CD14-positive monocyte (primary cell): ENCODE results near the gene NFKB1. TPM values are rescaled to one million over a fixed set of nuclear protein-coding genes. Genes with fewer than 3 reads are reported as not detected.

Experiments used
- DNase-seq, 3 donors: peaks; one replicate each; pipeline ENCODE4 v3.0.0-alpha.2; 2011 to 2022
- H2AFZ ChIP-seq: 2 replicates; pipeline ENCODE4 v1.6.0; 2012; ENCODE audit warnings: mild to moderate bottlenecking, low read depth, low read length, inconsistent platforms; ENCODE audit not compliant: insufficient read depth, poor library complexity, severe bottlenecking
- H3K27ac ChIP-seq, 2 donors: 1 replicate in 1 of 2; 2 replicates in 1 of 2; pipeline ENCODE4 v1.5.1; 2012 to 2013; ENCODE audit warnings: low read length in 2 of 2, control low read depth in 1 of 2, inconsistent platforms in 1 of 2, low read depth in 1 of 2, mild to moderate bottlenecking in 1 of 2
- H3K27me3 ChIP-seq, 2 donors: one replicate each; pipeline versions ENCODE4 v1.6.0 to v1.6.1; 2011 to 2013; ENCODE audit warnings: low read length in 2 of 2; ENCODE audit not compliant: control insufficient read depth in 2 of 2, insufficient read depth in 2 of 2
- H3K36me3 ChIP-seq, 2 donors: replicated peaks in 1 of 2; 1 replicate in 1 of 2; 2 replicates in 1 of 2; pipeline versions ENCODE4 v1.5.1 to v1.6.1; 2012 to 2013; ENCODE audit warnings: low read length in 2 of 2, control low read depth in 1 of 2, inconsistent platforms in 1 of 2, mild to moderate bottlenecking in 1 of 2; ENCODE audit not compliant: insufficient read depth in 2 of 2, control insufficient read depth in 1 of 2
- H3K4me1 ChIP-seq, 2 donors: 1 replicate in 1 of 2; 2 replicates in 1 of 2; pipeline versions ENCODE4 v1.5.1 to v1.6.1; 2012 to 2013; ENCODE audit warnings: low read length in 2 of 2, control low read depth in 1 of 2, inconsistent platforms in 1 of 2, mild to moderate bottlenecking in 1 of 2, moderate library complexity in 1 of 2; ENCODE audit not compliant: insufficient read depth in 2 of 2, control insufficient read depth in 1 of 2
- H3K4me2 ChIP-seq: replicated peaks from 2 replicates; pipeline ENCODE3; 2012; ENCODE audit warnings: low read length, moderate library complexity, mild to moderate bottlenecking; ENCODE audit not compliant: poor library complexity, severe bottlenecking; ENCODE audit errors: extremely low read depth
- H3K4me3 ChIP-seq, 3 experiments: fragments of 200-600 bp in 1 of 3; sonication (generic) in 1 of 3; replicated peaks in 1 of 3; 1 replicate in 2 of 3; 2 replicates in 1 of 3; pipeline ENCODE4 v1.5.1; 2011 to 2013; ENCODE audit warnings: low read length in 3 of 3, mild to moderate bottlenecking in 3 of 3, control low read depth in 2 of 3, low read depth in 2 of 3, inconsistent platforms in 1 of 3, moderate library complexity in 1 of 3
- H3K79me2 ChIP-seq: 2 replicates; pipeline ENCODE4 v1.6.0; 2012; ENCODE audit warnings: mild to moderate bottlenecking, control low read depth, inconsistent platforms, low read length, moderate library complexity; ENCODE audit not compliant: insufficient read depth
- H3K9ac ChIP-seq: 2 replicates; pipeline ENCODE4 v1.6.0; 2017; ENCODE audit warnings: low read length, mild to moderate bottlenecking; ENCODE audit not compliant: insufficient read depth, poor library complexity, severe bottlenecking
- H3K9me3 ChIP-seq, 2 donors: replicated peaks in 1 of 2; 1 replicate in 1 of 2; 2 replicates in 1 of 2; pipeline versions ENCODE4 v1.5.1 to v1.6.1; 2012 to 2013; ENCODE audit warnings: low read length in 2 of 2, control low read depth in 1 of 2; ENCODE audit not compliant: control insufficient read depth in 1 of 2, insufficient read depth in 1 of 2
- H4K20me1 ChIP-seq: 2 replicates; pipeline ENCODE4 v1.6.0; 2012; ENCODE audit warnings: mild to moderate bottlenecking, low read length, control low read depth, moderate library complexity; ENCODE audit not compliant: insufficient read depth
- H3K27ac Mint-ChIP-seq, 7 donors: one replicate each; pipeline ENCODE4 v1.8.0; 2020; ENCODE audit warnings: mild to moderate bottlenecking in 7 of 7, mixed read lengths in 7 of 7, moderate library complexity in 6 of 7, inconsistent platforms in 2 of 7
- H3K27me3 Mint-ChIP-seq, 3 donors: one replicate each; pipeline ENCODE4 v1.8.0; 2021 to 2022; ENCODE audit warnings: low read depth in 3 of 3, mild to moderate bottlenecking in 3 of 3, mixed read lengths in 3 of 3, moderate library complexity in 3 of 3, inconsistent platforms in 1 of 3
- H3K36me3 Mint-ChIP-seq, 2 donors: one replicate each; pipeline ENCODE4 v1.8.0; 2020; ENCODE audit warnings: mixed read lengths in 2 of 2, inconsistent platforms in 1 of 2, mild to moderate bottlenecking in 1 of 2
- H3K4me1 Mint-ChIP-seq: one replicate; pipeline ENCODE4 v1.8.0; 2020; ENCODE audit warnings: mild to moderate bottlenecking, mixed read lengths
- H3K4me3 Mint-ChIP-seq, 2 donors: one replicate each; pipeline ENCODE4 v1.8.0; 2020; ENCODE audit warnings: mild to moderate bottlenecking in 2 of 2, mixed read lengths in 2 of 2, moderate library complexity in 1 of 2
- H3K9me3 Mint-ChIP-seq, 7 donors: one replicate each; pipeline ENCODE4 v1.8.0; 2020 to 2022; ENCODE audit warnings: mixed read lengths in 7 of 7, mild to moderate bottlenecking in 6 of 7, moderate library complexity in 6 of 7, inconsistent platforms in 2 of 7
- WGBS: methylation state at CpG from one replicate; pipeline ENCODE4 v1.1.5; 2013; ENCODE audit warnings: missing lambda C conversion rate; ENCODE audit not compliant: insufficient coverage; 5-methylcytosine and 5-hydroxymethylcytosine counted together
- intact Hi-C, 2 donors: fragments of 100-400 bp; cut with micrococcal nuclease; formaldehyde crosslinking; loops; one replicate each; pipeline versions ENCODE4 v1.15.0 to v1.15.1; 2023
- polyA plus RNA-seq, 3 donors: library from polyadenylated mRNA; depleted of rRNA in 1 of 3; unstranded in 2 of 3; stranded (reverse) in 1 of 3; fragments of 300-500 nt in 2 of 3; fragments of >200 nt in 1 of 3; fragmentation: Illumina TruSeq in 2 of 3; gene quantifications; 1 replicate in 2 of 3; 2 replicates in 1 of 3; pipeline ENCODE4 v1.2.3, GENCODE V29; 2012 to 2021
- TF ChIP-seq, protein P1 (sequence below): fragments of 200-600 bp; IDR thresholded peaks from one replicate; pipeline ENCODE4 v1.8.0; 2022; ENCODE audit warnings: antibody characterized with exemption, mild to moderate bottlenecking

The NFKB1 gene
- polyA plus RNA-seq, 3 donors = 9.0 to 34.4 (median 17.8) TPM

DNA sequence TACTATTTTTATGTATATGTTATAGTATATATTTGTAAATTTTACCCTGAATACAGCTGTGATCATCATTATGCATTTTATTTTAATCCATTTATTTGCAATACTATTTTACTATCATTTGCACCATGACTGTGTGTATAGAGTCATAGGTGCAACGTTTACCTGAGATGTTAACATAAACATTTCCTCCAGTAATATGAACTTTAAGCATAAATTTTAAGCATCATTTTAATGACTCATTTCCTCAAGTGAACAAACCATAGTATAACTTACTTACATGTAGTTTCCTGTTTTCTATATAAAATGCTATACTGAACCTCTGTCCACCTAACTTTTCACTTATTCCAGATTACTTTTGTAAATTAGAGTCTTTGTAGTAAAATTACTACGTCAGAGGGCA lies 92.8 kb downstream of the NFKB1 start:
- H3K4me1 ChIP-seq = peaks cover 6 to 22% of the 10 kb centered on the region in 2 donors
- WGBS = no CpG with 5 or more reads among the region's 2 CpGs
- Mint-ChIP-seq H3K9me3 (peaks cover 0 to 4% (median 2%) of the 10 kb centered on the region in 7 donors), H3K4me3 (no peak overlapping the region), H3K27ac (no peak overlapping the region), H3K36me3 (peaks cover 84 to 86% of the 10 kb centered on the region in 2 donors), H3K27me3 (no peaks in the 10 kb centered on the region), H3K4me1 (peaks cover 19% of the 10 kb centered on the region)
- H3K36me3 ChIP-seq = peaks cover 68 to 81% of the 10 kb centered on the region in 2 donors
- no peak overlapping the region for H3K9ac ChIP-seq
- intact Hi-C loops = no loop called here
- H4K20me1 ChIP-seq = peaks cover 20% of the 10 kb centered on the region
- no peak for DNase-seq
- no peak overlapping the region for H2AFZ ChIP-seq
- no peak overlapping the region for H3K4me2 ChIP-seq
- TF ChIP-seq, protein P1, sequence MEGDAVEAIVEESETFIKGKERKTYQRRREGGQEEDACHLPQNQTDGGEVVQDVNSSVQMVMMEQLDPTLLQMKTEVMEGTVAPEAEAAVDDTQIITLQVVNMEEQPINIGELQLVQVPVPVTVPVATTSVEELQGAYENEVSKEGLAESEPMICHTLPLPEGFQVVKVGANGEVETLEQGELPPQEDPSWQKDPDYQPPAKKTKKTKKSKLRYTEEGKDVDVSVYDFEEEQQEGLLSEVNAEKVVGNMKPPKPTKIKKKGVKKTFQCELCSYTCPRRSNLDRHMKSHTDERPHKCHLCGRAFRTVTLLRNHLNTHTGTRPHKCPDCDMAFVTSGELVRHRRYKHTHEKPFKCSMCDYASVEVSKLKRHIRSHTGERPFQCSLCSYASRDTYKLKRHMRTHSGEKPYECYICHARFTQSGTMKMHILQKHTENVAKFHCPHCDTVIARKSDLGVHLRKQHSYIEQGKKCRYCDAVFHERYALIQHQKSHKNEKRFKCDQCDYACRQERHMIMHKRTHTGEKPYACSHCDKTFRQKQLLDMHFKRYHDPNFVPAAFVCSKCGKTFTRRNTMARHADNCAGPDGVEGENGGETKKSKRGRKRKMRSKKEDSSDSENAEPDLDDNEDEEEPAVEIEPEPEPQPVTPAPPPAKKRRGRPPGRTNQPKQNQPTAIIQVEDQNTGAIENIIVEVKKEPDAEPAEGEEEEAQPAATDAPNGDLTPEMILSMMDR = no peak
- H3K79me2 ChIP-seq = no peaks in the 10 kb centered on the region
- no peaks in the 10 kb centered on the region for H3K9me3 ChIP-seq
- no peak overlapping the region for H3K4me3 ChIP-seq
- H3K27ac ChIP-seq = no peak overlapping the region
- no peaks in the 10 kb centered on the region for H3K27me3 ChIP-seq

DNA sequence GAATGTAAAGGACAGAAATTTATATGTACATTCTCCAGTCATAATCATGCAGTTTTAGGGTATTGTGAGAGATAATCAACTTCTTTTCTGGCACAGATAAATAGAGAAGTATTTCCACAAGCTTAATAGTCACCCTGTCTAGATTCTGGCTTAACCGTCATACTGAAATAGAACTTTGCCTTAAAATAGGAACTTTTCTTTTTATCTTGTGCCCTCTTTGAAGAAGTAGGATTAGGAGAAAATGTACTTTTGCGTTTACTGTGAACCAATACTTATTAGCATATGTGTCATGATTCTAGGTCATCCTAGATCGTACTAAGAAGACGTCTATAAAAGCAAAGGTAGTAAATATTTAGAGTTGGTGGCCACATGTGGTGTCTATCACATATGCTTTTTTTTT lies 95.4 kb downstream of the NFKB1 start:
- Histone ChIP-seq H3K27ac (no peak overlapping the region), H3K27me3 (no peaks in the 10 kb centered on the region), H3K79me2 (no peaks in the 10 kb centered on the region), H3K4me2 (no peak overlapping the region), H2AFZ (no peak overlapping the region), H3K4me1 (peaks cover 6 to 20% of the 10 kb centered on the region in 2 donors), H4K20me1 (peaks cover 13% of the 10 kb centered on the region), H3K4me3 (no peak overlapping the region), H3K9ac (no peak overlapping the region), H3K9me3 (no peaks in the 10 kb centered on the region), H3K36me3 (peaks cover 79 to 81% of the 10 kb centered on the region in 2 donors)
- H3K27ac Mint-ChIP-seq = no peak overlapping the region
- H3K4me1 Mint-ChIP-seq = peaks cover 18% of the 10 kb centered on the region
- intact Hi-C loops = no loop called here
- H3K27me3 Mint-ChIP-seq = no peaks in the 10 kb centered on the region
- peaks cover 85 to 86% of the 10 kb centered on the region in 2 donors for H3K36me3 Mint-ChIP-seq
- no peak overlapping the region for H3K4me3 Mint-ChIP-seq
- DNase-seq = no peak
- TF ChIP-seq, protein P1 = no peak
- 100% methylated on average over 1 of the region's 4 CpGs for WGBS
- H3K9me3 Mint-ChIP-seq = no peaks in the 10 kb centered on the region
